HG03159 (cell line): Measurements from ENCODE around the gene DDX51.

Source experiments
- ATAC-seq: cut with Tn5 transposase; IDR thresholded peaks from one replicate; pipeline ENCODE4 v1.9.1; 2021; ENCODE audit warnings: mild to moderate bottlenecking, moderate library complexity; ENCODE audit not compliant: unreplicated experiment

Gene DDX51

DNA sequence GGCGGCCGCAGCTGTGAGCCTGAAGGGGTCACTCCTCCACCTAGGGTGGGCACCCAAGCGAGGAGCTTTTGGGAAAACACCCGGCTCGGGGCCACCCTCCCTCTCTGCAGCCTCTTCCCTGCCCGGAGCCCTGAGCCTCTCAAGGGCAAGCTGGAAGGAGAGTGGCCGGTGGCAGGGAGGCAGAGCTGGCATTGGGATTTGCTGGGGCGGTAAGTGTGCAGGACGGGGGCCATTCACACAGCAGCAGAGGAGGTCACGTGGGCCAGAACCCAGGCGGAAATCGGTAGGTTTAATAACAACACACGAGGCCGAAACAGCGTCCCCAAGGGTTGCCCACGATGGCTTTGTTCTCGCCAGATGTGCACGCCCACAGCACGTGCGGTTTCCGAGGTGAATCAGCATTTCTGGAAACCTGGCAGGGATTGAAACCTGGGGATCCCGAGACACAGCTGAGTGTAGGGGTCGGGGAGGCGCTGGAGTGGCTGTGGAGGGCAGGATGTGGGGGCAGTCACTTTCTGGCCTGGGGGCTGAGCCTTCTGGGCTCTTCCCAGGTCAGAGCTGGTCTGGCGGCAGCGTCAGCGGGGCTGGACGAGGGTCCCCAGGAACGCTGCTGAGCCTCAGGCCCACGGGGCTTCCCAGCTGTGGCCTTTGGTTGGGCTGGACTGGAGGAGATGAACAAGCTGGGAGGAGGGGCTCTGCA is 23.6 kb upstream of the DDX51 start:
- no peak for ATAC-seq

DNA sequence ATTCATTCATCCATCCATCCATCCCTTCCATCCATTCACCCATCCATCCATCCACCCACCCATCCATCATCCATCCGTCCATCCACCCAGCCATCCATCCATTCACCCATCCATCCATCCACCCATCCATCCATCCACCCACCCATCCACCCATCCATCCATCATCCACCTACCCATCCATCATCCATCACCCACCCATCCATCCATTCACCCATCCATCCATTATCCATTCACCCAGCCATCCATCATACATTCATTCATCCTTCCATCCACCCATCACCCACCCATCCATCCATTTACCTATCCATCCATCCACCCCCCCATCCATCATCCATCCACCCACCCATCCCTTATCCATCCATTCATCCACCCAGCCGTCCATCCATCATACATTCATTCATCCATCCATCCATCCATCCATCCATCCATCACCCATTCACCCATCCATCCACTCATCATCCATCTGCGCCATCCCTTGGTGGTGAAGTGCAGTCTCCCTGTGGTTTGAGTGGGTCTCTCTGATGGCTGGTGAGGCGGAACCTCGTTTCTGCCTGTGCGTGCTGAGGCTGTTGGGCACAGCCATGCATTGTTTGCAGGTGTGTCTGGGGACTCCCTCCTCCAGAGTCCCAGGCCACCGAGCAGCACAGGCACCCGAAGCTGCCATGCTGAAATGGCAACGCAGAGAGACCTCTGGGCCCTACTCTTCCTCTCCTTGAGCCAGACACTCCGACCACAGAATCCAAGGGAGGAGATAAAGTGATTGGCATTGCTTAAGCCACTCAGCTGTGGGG is 22.9 kb upstream of the DDX51 start:
- no peak for ATAC-seq

DNA sequence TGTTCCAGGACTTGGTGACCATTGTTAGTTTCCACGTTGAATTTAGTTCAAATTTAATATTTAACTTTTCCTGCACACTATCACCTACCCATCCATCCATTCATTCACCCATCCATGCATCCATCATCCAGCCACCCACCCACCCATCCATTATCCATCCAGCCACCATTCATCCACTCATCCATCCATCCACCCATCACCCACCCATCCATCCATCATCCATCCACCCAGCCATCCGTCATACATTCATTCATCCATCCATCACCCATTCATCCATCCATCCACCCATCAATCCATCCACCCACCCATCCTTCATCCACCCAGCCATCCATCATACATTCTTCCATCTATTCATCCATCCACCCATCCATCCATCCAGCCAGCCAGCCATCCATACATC is 22.0 kb upstream of the DDX51 start:
- ATAC-seq: no peak

DNA sequence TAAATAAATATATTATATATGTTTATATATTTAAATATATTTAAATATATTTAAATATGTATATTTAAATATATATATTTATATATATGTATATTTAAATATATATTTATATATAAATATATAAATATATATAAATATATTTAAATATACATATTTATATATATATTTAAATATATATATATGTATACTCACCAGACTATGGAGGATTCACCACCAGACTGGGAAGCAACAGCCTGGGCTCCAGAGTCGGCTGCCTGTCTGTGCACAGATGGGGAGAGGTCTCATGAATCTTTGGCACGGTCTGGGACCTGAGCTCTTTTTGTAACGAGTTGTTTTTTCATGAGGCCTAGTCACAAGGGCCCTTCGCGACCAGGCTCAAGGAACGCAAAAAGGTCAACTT is 21.5 kb upstream of the DDX51 start:
- ATAC-seq: no peak

DNA sequence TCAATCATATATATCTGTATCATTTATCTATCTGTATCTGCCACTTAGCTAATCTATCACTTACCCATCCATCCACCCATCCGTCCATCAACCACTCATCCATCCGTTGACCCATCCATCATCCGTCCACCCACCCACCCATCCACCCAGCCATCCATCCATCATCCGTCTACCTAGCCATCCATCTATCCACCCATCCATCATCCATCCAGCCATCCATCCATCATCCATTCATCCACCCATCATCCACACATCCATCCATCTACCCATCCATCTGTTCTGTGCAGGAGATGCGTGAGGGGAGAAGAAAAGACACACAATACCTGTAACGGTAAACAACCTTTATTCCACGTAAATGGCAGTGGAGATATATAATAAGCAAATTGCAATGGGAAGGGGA is 20.3 kb upstream of the DDX51 start:
- ATAC-seq: no peak

DNA sequence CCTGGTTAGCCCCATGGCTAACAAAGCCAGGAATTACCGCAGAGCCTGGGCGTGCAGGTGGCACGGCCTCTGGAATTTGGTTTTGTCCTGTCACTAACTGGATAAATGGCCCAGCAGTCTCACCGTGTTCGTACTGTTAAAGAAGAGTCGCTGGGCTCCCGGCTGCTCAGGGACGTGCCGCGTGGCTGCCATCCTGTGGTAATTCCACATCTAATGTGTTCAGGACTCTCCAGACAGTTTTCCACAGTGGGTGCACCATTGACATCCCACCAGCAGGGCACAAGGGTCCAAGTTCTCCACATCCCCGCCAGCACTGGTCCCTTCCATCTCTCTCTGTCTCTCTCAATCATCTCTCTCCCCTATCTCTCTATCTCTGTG is 19.8 kb upstream of the DDX51 start:
- ATAC-seq: no peak

DNA sequence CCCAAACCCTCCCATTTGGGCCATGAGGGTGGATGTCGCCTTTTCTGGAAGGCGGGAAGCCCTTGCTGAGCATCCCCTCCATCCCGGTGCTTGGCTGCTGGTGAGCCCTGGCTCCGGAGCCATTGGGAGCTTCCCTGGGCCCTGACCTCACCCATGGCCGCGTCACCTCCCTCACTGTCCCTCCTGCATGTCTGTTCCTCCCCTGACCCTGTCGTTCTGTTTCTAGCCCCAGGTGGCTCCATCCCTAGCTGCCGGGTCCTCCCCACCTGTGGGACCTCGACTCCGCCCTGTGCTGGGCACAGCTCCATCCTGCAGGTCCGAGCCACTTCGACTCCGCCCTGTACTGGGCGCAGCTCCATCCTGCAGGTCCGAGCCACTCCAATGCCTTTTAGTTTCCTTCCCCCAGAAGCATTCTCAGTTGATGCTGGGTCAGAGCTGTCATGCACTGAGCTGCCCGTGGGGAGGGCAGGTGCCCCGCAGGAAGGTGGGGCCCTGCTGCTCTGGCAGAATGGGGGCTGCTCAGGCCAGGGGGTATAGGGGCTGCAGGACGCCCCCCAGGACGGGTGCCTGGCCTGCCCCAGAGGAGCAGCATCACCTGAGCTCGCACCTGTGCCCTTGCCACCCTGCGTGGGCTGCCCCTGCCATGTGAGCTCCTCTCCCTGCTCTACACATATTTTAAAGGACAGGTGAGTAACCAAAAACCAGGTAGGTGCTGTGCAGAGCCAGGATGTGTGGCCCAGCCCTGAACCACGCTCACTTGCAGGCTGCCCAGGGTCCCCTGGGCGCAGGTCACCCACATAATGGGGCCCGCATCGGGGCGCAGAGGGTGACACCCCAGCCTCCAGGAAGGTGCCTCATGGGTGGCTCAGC is 19.2 kb upstream of the DDX51 start:
- no peak for ATAC-seq

DNA sequence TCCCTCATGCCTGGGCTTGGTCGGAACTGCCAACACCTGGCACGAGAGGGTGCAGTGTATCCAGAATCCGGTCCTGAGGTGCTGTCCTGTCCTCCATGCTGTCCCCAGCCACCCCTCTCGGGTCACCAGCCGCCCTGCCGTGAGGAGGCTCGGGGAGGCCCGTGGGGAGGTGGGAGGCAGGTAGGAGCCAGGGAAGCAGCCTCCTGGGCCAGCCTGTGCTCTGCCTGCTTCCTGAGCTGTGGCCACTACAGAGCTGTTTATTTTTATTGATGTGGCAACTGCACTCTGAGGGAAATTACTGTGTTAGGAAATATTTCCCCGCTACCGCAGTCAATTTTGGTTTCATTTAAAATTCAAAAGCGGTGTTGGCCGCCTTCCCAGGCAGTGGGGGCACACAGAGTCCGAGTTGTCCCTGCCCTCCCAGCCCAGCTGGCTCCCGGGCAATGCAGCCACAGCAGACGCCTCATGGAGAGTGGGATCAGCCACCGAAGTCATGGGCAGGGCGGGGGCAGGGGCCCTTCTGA is 18.5 kb upstream of the DDX51 start:
- no peak for ATAC-seq

DNA sequence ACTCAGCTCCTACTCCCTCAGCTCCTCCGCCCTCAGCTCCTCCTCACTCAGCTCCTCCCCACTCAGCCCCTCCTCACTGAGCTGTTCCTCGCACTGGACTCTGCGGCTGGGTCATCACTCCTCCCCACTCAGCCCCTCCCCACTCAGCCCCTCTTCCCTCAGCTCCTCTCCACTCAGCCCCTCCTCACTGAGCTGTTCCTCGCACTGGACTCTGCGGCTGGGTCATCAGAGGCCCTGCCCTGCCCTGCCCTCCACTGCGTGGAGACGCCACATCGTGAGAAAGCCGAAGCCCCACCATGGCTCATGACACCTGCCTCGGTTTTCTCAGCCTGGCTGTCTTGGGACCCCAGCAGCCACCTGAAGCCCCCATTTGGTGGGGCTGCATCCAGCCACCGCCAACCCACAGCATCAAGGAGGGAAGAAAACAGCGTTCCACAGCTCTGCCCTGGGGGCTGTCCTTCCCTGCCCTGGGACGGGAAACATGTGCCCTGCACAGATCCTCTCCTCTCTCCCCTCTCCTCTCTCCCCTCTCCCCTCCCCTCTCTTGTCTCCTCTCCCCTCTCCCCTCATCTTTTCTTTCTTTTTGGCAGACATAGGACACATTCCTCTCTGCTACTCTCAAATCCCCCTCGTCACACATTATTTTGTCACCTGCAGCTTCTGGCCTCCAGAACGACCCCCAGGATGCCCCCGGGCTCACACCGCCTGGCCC is 17.8 kb upstream of the DDX51 start:
- ATAC-seq: no peak

DNA sequence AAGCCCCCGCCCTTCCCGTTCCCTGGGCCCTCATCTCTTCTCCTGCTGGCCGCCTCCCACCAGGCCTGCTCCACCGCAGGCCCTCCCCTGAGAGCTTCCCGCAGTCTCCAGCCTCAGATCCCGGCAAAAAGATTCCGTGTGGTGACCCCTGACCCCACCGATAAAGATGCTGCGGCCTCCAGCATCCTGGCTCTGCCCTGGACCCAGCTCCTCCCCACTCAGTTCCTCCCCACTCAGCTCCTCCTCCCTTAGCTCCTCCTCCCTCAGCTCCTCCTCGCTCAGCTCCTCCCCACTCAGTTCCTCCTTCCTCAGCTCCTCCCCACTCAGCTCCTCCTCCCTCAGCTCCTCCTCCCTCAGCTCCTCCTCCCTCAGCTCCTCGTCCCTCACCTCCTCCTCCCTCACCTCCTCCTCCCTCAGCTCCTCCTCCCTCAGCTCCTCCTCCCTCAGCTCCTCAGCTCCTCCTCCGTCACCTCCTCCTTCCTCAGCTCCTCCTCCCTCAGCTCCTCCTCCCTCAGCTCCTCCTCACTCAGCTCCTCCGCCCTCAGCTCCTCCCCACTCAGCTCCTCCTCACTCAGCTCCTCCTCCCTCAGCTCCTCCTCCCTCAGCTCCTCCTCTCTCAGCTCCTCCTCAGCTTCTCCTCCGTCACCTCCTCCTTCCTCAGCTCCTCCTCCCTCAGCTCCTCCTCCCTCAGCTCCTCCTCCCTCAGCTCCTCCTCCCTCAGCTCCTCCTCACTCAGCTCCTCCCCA is 17.1 kb upstream of the DDX51 start:
- ATAC-seq: no peak

DNA sequence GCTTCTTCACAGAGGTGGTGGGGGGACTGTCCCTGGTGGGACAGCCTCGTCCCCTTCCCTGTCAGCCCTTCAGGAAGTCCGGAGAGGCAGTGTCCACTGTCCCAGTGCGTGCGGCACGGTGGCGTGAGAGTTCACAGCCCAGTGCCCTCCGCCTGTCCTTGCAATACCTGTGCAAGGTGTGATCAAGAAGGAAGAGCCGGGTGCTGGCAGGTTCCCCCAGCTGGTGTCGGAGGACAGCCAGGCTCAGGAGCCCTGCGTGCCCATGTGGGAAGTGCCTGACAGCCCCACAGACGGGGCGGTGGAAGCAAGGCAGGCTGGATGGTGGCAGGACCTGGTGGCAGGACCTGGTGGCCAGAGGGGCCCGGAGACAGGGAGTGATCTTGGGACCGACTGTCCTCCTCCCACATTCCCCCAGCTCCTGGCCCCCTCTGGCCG is 16.5 kb upstream of the DDX51 start:
- no peak for ATAC-seq

DNA sequence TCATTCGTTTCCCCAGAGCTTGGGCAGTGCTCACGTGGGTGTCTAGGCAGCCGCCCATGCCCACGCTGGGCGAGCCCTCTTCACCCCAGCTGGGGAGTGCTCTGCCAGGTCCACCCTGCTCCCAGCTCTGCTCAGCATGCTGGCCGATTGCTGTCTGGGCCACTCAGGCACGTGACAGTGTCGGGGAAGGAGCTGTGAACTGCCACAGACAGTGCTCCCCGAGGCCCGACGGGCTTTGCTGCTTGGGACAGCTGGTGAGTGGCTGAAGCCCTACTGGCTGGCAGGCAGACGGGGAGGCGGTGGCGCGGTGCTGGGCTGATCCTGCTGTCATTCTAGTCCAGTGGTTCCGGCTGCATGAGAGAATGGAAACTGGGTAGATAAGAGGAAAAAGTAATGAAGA is 15.9 kb upstream of the DDX51 start:
- no peak for ATAC-seq

DNA sequence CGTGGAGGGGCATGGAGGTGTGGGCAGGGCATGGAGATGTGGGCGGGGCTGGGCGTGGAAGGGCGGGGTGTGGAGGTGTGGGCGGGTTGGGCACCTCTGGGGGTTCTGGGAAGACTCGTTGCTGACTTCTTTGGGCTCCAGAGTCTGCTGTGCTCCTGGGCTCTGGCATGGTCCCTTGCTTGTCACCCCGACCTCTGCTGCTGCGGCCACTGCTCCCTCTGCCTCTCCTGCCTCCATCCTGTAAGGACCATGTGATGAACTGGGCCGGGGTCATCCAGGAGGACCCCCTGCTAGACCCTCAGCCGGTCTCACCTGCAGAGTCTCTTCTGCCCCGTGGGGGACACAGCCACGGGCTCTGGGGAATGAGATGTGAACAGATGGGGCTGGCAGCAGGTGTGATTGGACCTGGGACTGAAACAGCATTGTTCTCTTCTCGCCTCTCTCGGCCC is 15.5 kb upstream of the DDX51 start:
- no peak for ATAC-seq

DNA sequence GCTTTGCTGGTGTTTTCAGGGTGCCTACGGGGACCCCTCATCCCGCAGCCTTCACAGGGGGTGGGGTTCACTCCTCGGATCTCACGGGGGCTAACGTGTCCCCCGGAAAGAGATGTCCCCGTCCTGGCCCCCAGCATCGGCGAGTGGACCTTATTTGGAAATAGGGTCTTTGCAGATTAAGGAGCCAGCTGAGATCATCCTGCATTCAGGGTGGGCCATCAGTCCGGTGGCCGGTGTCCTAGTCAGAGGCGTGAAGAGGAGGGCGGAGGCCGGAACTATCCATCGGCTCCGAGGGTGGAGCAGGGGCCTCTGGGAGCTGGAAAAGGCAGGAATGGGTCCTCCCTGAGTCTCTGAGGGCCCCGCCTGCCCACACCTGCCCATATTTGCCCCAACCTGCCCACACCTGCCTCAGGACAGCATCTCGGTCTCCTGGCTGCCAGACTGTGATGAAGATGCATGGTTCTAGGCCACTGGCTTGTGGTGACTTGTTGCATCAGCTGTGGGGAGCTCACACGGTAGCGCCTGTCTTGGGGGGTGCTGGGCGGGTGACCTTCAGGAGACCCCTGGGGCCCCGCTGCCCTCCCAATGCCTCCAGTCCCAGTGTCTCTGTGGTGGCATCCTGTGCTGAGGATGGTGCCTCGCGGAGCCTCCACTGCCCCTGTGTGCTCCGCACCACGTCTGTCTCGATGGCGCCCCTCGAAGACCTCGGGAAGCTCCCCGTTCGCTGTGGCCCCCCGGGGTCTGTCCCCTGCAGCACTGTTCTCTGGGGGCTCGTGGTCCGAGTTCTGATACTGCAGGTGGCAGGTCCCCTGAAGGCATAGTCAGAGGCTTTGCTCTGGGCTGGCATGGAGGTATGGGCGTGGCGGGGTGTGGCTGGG is 14.8 kb upstream of the DDX51 start:
- ATAC-seq: no peak

DNA sequence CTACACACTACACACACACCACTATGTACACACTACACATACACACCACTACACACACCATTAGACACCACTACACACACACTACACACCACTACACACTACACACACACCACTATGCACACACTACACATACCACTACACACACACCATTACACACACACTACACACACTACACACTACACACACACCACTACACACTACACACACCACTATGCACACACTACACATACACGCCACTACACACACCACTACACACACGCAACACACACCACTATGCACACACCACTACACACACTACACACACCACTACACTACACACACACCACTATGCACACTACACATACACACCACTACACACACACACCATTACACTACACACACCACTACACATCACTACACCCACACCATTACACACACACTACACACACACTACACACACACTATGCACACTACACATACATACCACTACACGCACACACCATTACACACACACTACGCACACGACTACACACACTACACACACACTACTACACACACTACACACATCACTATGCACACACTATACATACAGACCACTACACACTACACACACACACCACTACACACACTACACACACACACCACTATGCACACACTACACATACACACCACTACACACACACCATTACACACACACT is 13.8 kb upstream of the DDX51 start:
- ATAC-seq: no peak

DNA sequence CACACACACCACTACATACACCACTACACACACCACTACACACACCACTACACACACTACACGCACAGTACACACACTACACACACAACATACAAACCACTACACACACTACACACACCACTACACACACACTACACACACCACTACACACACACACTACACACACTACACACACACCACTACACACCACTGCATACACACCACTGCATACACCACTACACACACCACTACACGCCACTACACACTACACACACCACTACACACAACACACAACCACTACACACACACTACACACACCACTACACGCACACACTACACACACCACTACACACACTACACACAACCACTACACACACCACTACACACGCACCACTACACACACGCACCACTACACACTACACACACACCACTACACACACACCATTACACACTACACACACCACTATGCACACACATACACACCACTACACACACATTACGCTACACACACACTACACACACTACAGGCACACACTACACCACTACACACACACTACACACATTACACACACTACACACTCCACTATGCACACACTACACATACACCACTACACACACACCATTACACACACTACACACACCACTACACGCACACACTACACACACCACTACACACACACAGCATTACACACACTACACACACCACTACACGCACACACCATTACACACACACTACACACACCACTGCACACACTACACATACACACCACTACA is 12.6 kb upstream of the DDX51 start:
- no peak for ATAC-seq

DNA sequence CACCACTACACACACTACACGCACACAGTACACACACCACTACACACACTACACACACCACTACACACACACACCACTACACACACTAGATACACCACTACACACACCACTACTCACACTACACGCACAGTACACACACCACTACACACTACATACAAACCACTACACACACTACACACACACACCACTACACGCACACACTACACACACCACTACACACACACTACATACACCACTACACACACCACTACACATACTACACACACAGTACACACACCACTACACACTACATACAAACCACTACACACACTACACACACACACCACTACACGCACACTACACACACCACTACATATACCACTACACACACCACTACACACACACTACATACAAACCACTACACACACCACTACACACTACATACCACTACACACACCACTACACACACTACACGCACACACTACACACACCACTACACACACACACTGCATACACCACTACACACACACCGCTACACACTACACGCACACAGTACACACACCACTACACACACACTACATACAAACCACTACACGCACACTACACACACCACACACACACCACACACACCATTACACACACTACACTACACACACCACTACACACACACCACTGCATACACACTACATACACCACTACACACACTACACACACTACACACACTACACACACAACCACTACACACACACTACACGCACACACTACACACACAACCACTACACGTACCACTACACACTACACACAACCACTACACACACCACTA is 11.9 kb upstream of the DDX51 start:
- ATAC-seq: no peak
